ENCODE results near the gene GRSF1.

DNA sequence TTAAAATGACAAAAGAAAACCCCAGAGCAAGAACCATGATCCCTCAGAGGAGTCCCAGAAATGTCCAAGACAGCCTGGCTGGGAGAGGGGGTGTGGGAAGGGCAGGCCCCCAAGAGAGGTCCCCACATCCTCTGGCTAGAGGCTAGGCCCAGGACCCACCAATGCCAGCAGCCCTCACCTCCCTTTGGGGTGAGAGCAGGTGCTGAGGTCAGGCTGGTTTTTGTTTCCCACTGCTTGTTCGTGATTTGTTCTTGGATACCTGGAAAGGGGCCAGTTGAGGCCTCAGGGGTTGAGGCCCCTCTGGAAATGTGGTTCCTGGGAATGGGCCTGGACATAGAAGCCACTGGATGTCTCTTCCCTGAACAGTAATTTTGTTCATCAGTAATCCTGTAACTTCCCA is 2.3 kb upstream of the GRSF1 start:
- TF ChIP-seq, protein P1, sequence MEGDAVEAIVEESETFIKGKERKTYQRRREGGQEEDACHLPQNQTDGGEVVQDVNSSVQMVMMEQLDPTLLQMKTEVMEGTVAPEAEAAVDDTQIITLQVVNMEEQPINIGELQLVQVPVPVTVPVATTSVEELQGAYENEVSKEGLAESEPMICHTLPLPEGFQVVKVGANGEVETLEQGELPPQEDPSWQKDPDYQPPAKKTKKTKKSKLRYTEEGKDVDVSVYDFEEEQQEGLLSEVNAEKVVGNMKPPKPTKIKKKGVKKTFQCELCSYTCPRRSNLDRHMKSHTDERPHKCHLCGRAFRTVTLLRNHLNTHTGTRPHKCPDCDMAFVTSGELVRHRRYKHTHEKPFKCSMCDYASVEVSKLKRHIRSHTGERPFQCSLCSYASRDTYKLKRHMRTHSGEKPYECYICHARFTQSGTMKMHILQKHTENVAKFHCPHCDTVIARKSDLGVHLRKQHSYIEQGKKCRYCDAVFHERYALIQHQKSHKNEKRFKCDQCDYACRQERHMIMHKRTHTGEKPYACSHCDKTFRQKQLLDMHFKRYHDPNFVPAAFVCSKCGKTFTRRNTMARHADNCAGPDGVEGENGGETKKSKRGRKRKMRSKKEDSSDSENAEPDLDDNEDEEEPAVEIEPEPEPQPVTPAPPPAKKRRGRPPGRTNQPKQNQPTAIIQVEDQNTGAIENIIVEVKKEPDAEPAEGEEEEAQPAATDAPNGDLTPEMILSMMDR (conservative IDR thresholded peaks at IDR 0.05; ENCODE audit: low read depth, low read length): no peak
- TF ChIP-seq EZH2 (IDR thresholded peaks at IDR 0.05; ENCODE audit: borderline replicate concordance, low read depth, low read length, poor library complexity, severe bottlenecking): no peak
